Measurements from ENCODE around the gene ZNF341.

Gene ZNF341

DNA sequence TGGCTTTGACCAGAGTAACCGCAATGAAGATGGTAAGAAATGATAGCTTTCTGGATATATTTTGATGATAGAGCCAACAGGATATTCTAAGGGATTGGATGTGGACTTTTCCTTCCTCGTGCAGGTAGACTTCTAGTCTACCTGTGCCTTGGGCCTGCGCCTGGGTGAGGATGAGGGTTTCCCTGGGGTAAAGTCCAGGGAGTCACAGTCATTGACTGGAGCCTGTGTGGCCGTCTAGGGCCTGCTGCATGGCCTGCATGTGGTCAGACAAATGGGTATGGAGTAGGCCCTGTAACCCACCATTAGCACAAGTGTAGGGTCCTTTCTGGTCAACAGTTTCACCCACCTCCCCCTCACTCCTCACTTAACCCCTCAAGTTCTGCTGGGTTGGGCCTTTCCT, 66.6 kb downstream of the ZNF341 start:
- DNase-seq, result no peak

DNA sequence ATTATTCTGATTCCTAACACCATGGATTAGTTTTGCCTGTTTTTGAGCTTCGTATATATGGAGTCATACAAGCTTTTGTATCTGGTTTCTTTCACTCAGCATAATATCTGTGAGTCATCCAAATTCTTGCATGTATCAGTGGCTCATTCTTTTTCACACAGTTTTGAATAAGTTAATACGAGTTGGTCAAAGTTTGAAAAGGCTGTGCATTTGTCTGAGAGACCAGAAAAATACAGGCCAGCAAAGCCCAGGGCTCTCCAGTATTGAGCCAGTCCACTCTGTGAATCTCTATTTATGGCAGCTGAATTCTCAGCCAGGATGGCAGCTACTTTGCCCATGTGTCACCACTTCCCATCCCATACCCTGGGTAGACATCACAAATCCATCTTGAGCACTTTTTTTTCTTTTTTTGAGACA, 72.1 kb downstream of the ZNF341 start:
- no peak for DNase-seq

- no peak for DNase-seq
Observed at GRCh38 chr20:33808388-33808787, 76.6 kb downstream of the ZNF341 start.

GRCh38 chr20:33810259-33810658, 78.5 kb downstream of the ZNF341 start:
- no peak for DNase-seq

DNA sequence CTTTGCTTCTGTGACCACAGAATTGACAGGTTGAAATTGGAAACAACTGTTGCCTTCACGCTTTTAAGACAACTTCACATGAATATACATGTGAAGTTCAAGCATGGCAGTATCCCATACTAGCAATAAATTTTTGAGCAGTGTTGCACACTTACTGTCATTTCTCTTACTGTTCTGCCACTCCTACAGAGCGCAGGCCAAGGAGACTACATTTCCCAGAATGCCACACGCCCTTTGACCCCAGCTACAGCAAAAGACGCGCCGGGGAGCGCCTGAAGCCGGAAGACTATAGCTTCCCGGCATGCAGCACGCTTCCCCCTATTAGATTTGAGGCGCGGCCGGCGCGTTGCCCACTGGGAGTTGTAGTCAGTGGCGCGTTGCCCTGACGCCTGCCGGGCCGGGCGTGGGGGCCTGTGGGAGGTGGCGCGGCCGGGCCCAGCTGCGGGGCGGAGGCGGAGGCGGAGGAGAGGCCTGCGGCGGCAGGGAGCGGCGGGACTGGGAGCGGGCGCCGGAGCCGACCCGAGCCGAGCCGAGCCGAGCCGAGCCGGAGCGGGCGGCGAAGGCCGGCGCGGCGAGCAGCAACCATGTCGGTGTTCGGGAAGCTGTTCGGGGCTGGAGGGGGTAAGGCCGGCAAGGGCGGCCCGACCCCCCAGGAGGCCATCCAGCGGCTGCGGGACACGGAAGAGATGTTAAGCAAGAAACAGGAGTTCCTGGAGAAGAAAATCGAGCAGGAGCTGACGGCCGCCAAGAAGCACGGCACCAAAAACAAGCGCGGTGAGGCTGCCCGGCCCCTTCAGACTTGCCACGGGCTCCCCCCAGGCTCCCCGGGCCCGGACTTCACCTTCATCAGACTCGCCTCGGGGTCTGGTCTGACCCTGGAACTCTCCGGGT, 79.3 kb downstream of the ZNF341 start, which contains the start of gene CHMP4B:
TSS of gene CHMP4B (plus strand) at position 464 of the 891 bp plus-strand sequence. CDS start at position 585, 121 bp downstream.
- DNase-seq, result peak; percentile 98 to 99

DNA sequence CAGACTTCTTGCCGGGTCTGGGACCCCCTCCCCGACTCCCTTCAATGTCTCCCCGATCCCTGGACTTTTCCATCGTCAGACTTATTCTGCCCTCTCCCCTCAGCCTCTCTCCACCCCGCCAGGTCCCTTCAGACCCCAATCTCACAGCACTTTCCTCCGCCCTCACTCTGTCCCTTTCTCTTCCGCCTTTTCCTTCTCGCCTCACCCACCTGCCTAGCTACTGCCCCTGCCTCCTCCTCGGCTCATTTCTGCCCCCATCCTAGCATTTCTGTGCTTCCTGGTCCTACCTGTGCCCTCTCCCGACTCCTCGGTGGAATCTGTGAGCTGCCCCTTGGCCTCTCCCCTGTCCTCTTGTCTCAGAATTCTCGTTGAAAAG, 80.0 kb downstream of the ZNF341 start:
- no peak for DNase-seq

- peak; percentile 33 to 72 for DNase-seq
Observed at GRCh38 chr20:33812152-33812849, 80.5 kb downstream of the ZNF341 start.

GRCh38 chr20:33812908-33813462, 81.2 kb downstream of the ZNF341 start:
- DNase-seq, result no peak

DNA sequence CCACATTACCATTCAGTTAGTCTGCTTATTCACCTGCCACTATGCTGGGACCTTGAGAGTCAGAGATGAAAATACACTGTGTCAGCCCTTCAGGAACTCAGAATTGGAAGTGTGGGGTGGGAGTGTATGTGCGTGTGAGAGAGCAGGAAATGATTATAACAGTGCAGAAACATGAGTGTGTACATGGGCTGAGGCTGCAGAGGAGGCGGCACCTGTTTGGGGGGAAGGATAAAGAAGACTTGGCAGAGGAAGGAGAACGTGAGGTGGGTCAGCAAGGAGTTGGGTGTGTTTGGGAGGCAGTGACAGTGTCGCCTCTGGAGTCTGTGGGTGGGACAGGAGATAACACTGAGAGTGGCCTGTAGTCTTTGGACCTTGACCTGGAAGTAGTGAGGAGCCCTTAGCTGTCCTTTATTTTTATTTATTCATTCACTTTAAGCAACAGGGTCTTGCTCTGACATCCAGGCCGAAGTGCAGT, 82.5 kb downstream of the ZNF341 start:
- no peak for DNase-seq

DNA sequence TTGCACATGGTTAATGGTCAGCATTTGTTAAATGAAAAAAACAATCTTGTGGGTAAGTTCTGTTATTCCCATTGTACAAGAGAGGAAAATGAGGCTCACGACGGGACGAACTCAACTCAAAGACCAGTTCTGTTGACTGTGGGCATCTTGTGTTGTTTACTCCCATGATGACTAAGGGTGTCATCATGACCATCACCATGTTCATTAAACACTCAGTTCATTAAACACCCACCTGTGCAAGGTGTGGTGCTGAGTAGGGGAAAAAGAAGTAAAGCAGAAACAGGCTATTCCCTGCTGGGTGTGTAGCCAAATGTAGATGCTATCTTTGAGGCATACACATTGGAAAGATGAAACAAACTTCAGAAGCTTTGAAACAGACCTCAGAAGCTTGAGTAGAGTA, 83.9 kb downstream of the ZNF341 start:
- no peak for DNase-seq

DNA sequence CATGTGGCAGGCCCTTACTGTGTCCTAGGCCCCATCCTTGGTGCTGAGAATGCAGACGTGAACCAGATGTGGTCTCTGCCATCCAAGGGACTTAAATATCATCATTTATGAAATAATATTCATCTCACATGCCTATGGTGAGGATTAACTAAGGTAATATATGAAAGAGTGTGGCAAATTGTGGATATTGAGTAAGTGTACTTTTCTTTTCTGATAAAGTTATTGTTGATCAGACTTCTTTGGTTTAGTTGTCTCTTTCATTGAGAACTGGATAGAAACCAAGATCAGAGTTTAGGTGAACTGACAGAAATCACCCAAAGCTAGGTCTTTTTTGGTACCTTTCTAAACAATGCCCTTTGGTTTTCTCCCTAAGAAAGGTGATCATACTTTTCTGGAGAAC, 84.4 kb downstream of the ZNF341 start:
- DNase-seq, result no peak

DNA sequence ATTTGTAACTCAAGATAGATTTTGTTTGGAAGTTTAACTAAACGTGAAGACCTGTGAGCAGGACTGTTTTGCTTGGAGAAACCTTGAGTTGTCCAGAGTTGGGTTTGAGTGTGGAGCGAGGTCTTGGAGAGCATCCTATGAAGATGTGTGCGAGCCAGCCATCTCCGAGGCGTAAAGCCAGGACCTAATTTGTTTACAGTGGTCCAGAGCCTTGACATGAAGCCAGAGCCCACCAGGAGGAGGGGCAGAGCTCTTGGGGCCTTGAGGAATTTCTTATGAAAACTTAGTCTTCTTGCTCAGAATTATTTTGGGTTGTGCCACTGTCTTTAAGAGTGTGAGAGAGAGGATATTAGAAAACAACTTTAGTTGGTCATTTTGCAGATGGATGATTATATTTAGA, 85.6 kb downstream of the ZNF341 start:
- DNase-seq, result no peak

- DNase-seq, result no peak
Observed at GRCh38 chr20:33819456-33819855, 87.7 kb downstream of the ZNF341 start.

DNA sequence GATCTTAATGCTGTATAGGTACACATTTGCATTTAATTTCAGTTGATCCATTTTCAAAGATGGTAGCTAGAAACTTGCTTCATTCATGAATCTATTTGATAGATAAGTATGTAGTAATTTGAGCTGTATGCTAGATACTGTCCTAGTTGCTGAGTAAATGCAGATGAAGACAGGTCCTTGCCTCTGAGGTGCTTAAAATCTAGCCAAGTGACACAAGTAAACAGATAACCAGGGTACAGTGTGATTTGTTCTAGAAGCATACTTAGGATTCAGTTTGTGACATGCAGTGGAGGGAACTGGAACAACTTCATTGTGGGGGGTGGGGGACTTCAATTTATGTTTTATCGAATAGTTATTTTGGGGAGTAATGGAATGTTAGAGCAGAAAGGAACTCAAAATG, 88.6 kb downstream of the ZNF341 start:
- no peak for DNase-seq

DNA sequence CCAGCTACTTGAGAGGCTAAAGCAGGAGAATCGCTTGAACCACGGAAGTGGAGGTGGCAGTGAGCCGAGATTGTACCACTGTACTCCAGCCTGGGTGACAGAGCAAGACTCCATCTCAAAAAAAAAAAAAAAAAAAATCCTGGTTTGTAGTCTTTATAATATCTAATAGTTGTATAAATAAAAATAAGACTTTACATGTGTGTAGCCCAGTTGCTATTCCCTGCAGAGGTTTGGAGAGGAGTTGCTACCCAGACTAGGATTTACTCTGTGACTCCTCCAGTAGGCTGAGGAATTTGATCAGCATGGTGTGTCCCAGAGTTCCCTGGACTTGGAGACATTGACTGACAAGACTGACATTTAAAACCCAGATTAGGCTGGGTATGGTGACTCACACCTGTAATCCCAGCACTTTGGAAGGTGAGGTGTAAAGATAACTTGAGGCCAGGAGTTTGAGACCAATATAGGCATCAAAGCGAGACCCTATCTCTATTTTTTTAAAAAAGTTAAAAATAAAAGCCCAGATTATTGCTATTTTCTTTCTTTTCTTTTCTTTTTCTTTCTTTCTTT, 89.6 kb downstream of the ZNF341 start:
- DNase-seq, result no peak

DNA sequence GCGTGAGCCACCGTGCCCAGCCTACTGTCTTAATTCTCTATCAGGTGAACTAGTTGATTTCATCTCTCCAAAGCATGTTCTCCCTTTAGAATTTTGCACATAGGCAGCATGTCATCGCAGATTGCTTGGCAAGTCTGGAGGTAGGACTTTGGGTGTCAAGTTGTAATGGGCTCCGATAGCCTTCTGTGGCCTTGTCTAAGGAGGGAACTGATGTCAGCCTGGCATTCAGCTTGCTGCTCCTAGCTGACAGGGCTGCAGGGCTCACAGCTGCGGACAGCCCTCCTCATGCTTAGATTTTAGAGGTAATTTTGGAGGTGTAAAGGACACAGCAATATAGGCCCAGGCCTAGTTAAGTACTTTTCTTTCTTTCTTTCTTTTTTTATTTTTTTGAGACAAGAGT, 90.6 kb downstream of the ZNF341 start:
- DNase-seq, result no peak

DNA sequence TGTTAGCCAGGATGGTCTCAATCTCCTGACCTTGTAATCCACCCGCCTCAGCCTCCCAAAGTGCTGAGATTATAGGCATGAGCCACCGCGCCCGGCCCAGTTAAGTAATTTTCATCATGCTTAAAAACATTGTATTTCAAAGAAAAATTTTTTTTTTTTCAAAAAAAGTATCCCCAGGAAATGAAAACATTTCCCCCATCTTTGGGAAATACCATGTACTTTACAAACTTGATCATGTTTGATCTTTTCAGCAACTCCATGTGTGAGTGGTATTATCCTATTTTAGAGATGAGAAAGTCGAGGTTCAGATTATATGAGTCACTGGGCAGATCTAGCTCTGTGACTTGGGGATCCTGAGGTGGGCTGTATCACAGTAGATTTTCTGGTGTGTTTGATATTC, 91.2 kb downstream of the ZNF341 start:
- no peak for DNase-seq

GRCh38 chr20:33824852-33825251, 93.1 kb downstream of the ZNF341 start:
- no peak for DNase-seq

- no peak for DNase-seq
Observed at GRCh38 chr20:33825340-33826269, 93.8 kb downstream of the ZNF341 start.

DNA sequence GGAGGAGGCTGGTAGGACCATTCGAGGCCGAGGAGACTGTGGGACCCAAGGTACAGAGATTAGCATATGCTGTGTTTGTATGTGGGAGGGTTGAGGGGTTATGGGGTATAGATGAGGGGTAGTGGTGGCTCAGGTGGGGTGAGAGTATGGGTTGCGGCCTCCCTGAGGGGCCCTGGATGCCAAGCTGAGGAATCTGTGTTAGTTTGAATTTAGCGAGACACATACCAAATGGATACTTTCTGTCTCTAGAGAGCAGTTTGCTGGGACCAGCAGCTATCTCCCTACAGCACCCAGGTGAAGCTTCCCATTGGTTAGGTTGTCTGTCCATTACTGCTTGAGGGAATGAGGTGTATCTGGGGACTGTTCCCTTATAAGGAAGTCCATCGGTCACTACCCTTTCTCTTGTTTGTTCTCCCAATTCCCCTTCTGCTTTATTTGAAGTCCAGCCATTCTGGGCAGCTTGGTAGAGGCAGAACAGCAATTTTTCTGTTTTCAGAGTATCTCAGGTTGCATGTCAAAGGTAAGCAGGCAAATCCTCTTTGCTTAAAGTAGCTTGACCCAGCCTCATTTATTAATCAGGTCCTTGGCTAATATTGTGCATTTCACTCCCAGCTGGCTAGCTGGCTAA, 94.6 kb downstream of the ZNF341 start:
- no peak for DNase-seq

DNA sequence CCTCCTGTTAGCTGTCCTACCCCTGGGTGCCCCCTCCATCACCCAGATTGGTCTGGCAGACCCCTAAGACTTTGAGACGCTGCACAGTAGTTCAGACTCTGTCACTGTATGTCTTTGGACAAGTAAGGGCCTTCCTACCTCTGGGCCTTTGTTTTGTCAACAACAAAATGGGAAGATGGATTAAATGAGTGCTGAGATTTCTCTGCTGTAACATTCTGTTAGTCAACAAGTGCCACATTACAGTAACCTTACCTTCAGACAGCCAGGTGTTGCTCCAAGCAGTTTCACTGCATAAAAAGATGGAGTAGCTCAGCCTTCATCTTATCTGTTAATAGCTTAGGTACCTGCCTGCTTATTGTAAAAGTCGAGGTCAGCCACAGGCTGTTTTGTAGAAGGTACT, 95.3 kb downstream of the ZNF341 start:
- no peak for DNase-seq

Measured in CD4-positive, alpha-beta T cell treated with Interferon alpha-2 for 1 hour (primary cell).